ENCODE data around the gene ENTHD1.

- no peak for TF ChIP-seq GATA3 (IDR thresholded peaks at IDR 0.05; ENCODE audit: low read depth, low read length)
- no peak for TF ChIP-seq GATA2 (IDR thresholded peaks at IDR 0.05; ENCODE audit: low read depth, low read length)
Observed at GRCh38 chr22:39896313-39896996, 2.9 kb upstream of the ENTHD1 start.
